Esophagus muscularis mucosa (tissue), 3 donors: Measurements from ENCODE around the gene STXBP3.

ENCODE experiments used
- EP300 ChIP-seq: sonication (generic); formaldehyde crosslinking; IDR thresholded peaks from one replicate; pipeline ENCODE4 v1.6.1; 2017; ENCODE audit warnings: antibody characterized with exemption
- TF ChIP-seq, protein P1 (sequence below), 3 experiments: fragments of 200-600 bp in 2 of 3; fragments of 450-650 bp in 1 of 3; sonication (generic) in 2 of 3; IDR thresholded peaks; one replicate each; pipeline ENCODE4 v1.5.1; 2017 to 2019; ENCODE audit warnings: antibody characterized with exemption in 3 of 3, mild to moderate bottlenecking in 2 of 3, moderate library complexity in 1 of 3

DNA sequence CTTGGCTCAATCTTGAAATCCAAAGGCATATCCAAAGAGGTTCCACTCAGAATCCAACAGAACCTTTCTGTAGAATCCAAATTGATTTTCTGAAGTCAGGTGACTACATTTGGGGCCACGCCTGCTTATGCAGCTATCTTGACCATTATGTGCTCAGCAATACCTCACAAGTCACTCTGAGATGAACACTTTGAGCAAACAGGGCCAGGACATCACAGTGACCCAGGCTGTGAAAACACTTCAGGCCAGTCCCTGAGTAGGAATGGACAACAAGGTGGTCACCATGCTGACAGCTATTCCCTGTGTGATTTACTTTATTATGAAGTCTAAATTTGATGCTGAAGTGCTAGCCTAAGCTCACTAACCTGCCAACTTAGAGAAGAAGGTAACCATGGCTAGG lies 110.5 kb downstream of the STXBP3 start, which contains the start of gene AKNAD1:
- TF ChIP-seq, protein P1, sequence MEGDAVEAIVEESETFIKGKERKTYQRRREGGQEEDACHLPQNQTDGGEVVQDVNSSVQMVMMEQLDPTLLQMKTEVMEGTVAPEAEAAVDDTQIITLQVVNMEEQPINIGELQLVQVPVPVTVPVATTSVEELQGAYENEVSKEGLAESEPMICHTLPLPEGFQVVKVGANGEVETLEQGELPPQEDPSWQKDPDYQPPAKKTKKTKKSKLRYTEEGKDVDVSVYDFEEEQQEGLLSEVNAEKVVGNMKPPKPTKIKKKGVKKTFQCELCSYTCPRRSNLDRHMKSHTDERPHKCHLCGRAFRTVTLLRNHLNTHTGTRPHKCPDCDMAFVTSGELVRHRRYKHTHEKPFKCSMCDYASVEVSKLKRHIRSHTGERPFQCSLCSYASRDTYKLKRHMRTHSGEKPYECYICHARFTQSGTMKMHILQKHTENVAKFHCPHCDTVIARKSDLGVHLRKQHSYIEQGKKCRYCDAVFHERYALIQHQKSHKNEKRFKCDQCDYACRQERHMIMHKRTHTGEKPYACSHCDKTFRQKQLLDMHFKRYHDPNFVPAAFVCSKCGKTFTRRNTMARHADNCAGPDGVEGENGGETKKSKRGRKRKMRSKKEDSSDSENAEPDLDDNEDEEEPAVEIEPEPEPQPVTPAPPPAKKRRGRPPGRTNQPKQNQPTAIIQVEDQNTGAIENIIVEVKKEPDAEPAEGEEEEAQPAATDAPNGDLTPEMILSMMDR (IDR thresholded peaks at IDR 0.05), result no peak
- no peak for TF ChIP-seq EP300
